A673 (cell line): ENCODE data around the gene LEPROT.

Source experiments
- CTCF ChIP-seq: fragments of 300-800, 200-600 bp; sonication (generic); conservative IDR thresholded peaks from 2 replicates; pipeline ENCODE4 v1.5.1; 2017; ENCODE audit warnings: low read depth, mild to moderate bottlenecking, antibody characterized with exemption, low read length, moderate library complexity, mixed read lengths
- EZH2 ChIP-seq: fragments of 200-600 bp; sonication (generic); IDR thresholded peaks from 2 replicates; pipeline ENCODE4 v1.6.1; 2017; ENCODE audit warnings: borderline replicate concordance, low read depth, mild to moderate bottlenecking, mixed read lengths, antibody characterized with exemption, low read length; ENCODE audit not compliant: poor library complexity, severe bottlenecking

GRCh38 chr1:65423884-65424572 is 3.6 kb downstream of the LEPROT start:
- no peak for TF ChIP-seq CTCF
- no peak for TF ChIP-seq EZH2
